SJSA1 (cell line): Measurements from ENCODE around the gene HSD17B10. TPM values are rescaled to one million over a fixed set of nuclear protein-coding genes. Genes with fewer than 3 reads are reported as not detected.
"Not testable (repeated sequence)": the region's sequence is repeated elsewhere in the genome, so short reads cannot be mapped to it uniquely, and the experiment has no call there.

Experiments
- DNase-seq, 2 experiments: peaks; one replicate each; pipeline ENCODE4 v3.0.0-alpha.2; 2015 to 2020; ENCODE audit warnings: low spot score in 2 of 2, low read depth in 1 of 2
- H3K27ac ChIP-seq: fragments of 250-450 bp; sonication (Bioruptor Pico); 2 replicates; pipeline ENCODE4 v1.5.1; 2020; ENCODE audit warnings: mild to moderate bottlenecking, moderate library complexity
- H3K27me3 ChIP-seq: fragments of 250-450 bp; sonication (Bioruptor Pico); replicated peaks from 2 replicates; pipeline ENCODE4 v1.5.1; 2020; ENCODE audit warnings: mild to moderate bottlenecking, moderate library complexity
- H3K36me3 ChIP-seq: fragments of 250-450 bp; sonication (Bioruptor Pico); 2 replicates; pipeline ENCODE4 v1.5.1; 2020; ENCODE audit warnings: mild to moderate bottlenecking
- H3K4me1 ChIP-seq: fragments of 250-450 bp; sonication (Bioruptor Pico); replicated peaks from 2 replicates; pipeline ENCODE4 v1.6.1; 2021; ENCODE audit warnings: mild to moderate bottlenecking
- H3K4me3 ChIP-seq: fragments of 250-450 bp; sonication (Bioruptor Pico); 2 replicates; pipeline ENCODE4 v1.5.1; 2020; ENCODE audit warnings: mild to moderate bottlenecking
- H3K9me3 ChIP-seq: fragments of 250-450 bp; sonication (Bioruptor Pico); replicated peaks from 2 replicates; pipeline ENCODE4 v1.5.1; 2020; ENCODE audit warnings: mild to moderate bottlenecking
- total RNA-seq: library from RNA; depleted of rRNA; stranded (reverse); fragments of >200 nt; shearing (Covaris generic); gene quantifications from 2 replicates; pipeline ENCODE4 v1.2.3, GENCODE V29; 2014; rRNA removed

HSD17B10 gene
- total RNA-seq = 196 and 212 TPM in 2 replicates

- H3K9me3 ChIP-seq = no peaks in the 10 kb centered on the region
- peak; percentile 57 to 85 for DNase-seq
- peak within 1 kb of the TSS; percentile 60 for H3K4me3 ChIP-seq
- no peaks in the 10 kb centered on the region for H3K27me3 ChIP-seq
- no peak within 1 kb of the TSS for H3K27ac ChIP-seq
- peaks cover 4% of the 10 kb centered on the region; the same call in 1 of the 2 replicates for H3K4me1 ChIP-seq
- peaks cover 9% of the 10 kb centered on the region for H3K36me3 ChIP-seq
Measured at GRCh38 chrX:53433651-53434639, at the start of gene HSD17B10. TSS of gene HSD17B10 (minus strand) at chrX:53434370. CDS start at chrX:53434345, 25 bp downstream.

- Histone ChIP-seq H3K4me1 (no peaks in the 10 kb centered on the region), H3K36me3 (no peaks in the 10 kb centered on the region), H3K9me3 (no peaks in the 10 kb centered on the region), H3K4me3 (no peak overlapping the region), H3K27ac (no peak overlapping the region), H3K27me3 (no peaks in the 10 kb centered on the region)
- no peak for DNase-seq
Measured at GRCh38 chrX:53483416-53483815, 49.2 kb upstream of the HSD17B10 start.

- no peak overlapping the region for H3K27ac ChIP-seq
- H3K36me3 ChIP-seq = no peaks in the 10 kb centered on the region
- H3K27me3 ChIP-seq = no peaks in the 10 kb centered on the region
- H3K9me3 ChIP-seq = no peaks in the 10 kb centered on the region
- DNase-seq = peak; percentile 25 to 48
- no peak overlapping the region for H3K4me3 ChIP-seq
- H3K4me1 ChIP-seq = no peaks in the 10 kb centered on the region
Measured at GRCh38 chrX:53481816-53482465, 47.8 kb upstream of the HSD17B10 start.

GRCh38 chrX:53481093-53481492 is 46.9 kb upstream of the HSD17B10 start:
- Histone ChIP-seq H3K9me3 (no peaks in the 10 kb centered on the region), H3K4me1 (no peaks in the 10 kb centered on the region), H3K27ac (no peak overlapping the region), H3K36me3 (no peaks in the 10 kb centered on the region), H3K27me3 (no peaks in the 10 kb centered on the region), H3K4me3 (no peak overlapping the region)
- no peak for DNase-seq

GRCh38 chrX:53479301-53479700 is 45.1 kb upstream of the HSD17B10 start:
- Histone ChIP-seq H3K36me3 (no peaks in the 10 kb centered on the region), H3K9me3 (no peaks in the 10 kb centered on the region), H3K4me1 (no peaks in the 10 kb centered on the region), H3K4me3 (no peak overlapping the region), H3K27me3 (no peaks in the 10 kb centered on the region), H3K27ac (no peak overlapping the region)
- no peak for DNase-seq

GRCh38 chrX:53476371-53476770 is 42.2 kb upstream of the HSD17B10 start:
- Histone ChIP-seq H3K27me3 (no peaks in the 10 kb centered on the region), H3K4me3 (no peak overlapping the region), H3K36me3 (no peaks in the 10 kb centered on the region), H3K4me1 (no peaks in the 10 kb centered on the region), H3K27ac (no peak overlapping the region), H3K9me3 (no peaks in the 10 kb centered on the region)
- DNase-seq = no peak

GRCh38 chrX:53474707-53475106 is 40.5 kb upstream of the HSD17B10 start:
- H3K27ac ChIP-seq = no peak overlapping the region
- H3K9me3 ChIP-seq = no peaks in the 10 kb centered on the region
- no peak for DNase-seq
- H3K4me3 ChIP-seq = no peak overlapping the region
- no peaks in the 10 kb centered on the region for H3K4me1 ChIP-seq
- no peaks in the 10 kb centered on the region for H3K27me3 ChIP-seq
- H3K36me3 ChIP-seq = no peaks in the 10 kb centered on the region

- no peaks in the 10 kb centered on the region for H3K4me1 ChIP-seq
- no peak for DNase-seq
Measured at GRCh38 chrX:53471346-53471745, 37.2 kb upstream of the HSD17B10 start.

GRCh38 chrX:53468659-53469058 is 34.5 kb upstream of the HSD17B10 start:
- not testable (repeated sequence) for H3K27ac ChIP-seq, H3K4me3 ChIP-seq, H3K27me3 ChIP-seq, H3K36me3 ChIP-seq, H3K4me1 ChIP-seq, H3K9me3 ChIP-seq, DNase-seq

More at GRCh38 chrX:53471346-53471745, 37.2 kb upstream of the HSD17B10 start:
- H3K27ac ChIP-seq = no peak overlapping the region
- no peak overlapping the region for H3K4me3 ChIP-seq
- no peaks in the 10 kb centered on the region for H3K9me3 ChIP-seq
- no peaks in the 10 kb centered on the region for H3K36me3 ChIP-seq
- H3K27me3 ChIP-seq = no peaks in the 10 kb centered on the region

- no peak overlapping the region for H3K27ac ChIP-seq
- no peak overlapping the region for H3K4me3 ChIP-seq
- H3K27me3 ChIP-seq = no peaks in the 10 kb centered on the region
- H3K4me1 ChIP-seq = peaks cover 10% of the 10 kb centered on the region
- DNase-seq = no peak
- H3K36me3 ChIP-seq = no peaks in the 10 kb centered on the region
- H3K9me3 ChIP-seq = no peaks in the 10 kb centered on the region
Measured at GRCh38 chrX:53458082-53458481, 23.9 kb upstream of the HSD17B10 start.

- peak in 1 of 2 experiments; percentile 49 for DNase-seq
- no peaks in the 10 kb centered on the region for H3K9me3 ChIP-seq
- H3K36me3 ChIP-seq = no peaks in the 10 kb centered on the region
- no peaks in the 10 kb centered on the region for H3K27me3 ChIP-seq
- H3K4me3 ChIP-seq = no peak overlapping the region
- H3K4me1 ChIP-seq = peaks cover 10% of the 10 kb centered on the region
- peak overlapping the region; percentile 44; the same call in 1 of the 2 replicates for H3K27ac ChIP-seq
Measured at GRCh38 chrX:53456254-53456653, 22.1 kb upstream of the HSD17B10 start.

GRCh38 chrX:53452812-53453211 is 18.6 kb upstream of the HSD17B10 start:
- Histone ChIP-seq H3K27ac (no peak overlapping the region), H3K4me1 (peaks cover 10% of the 10 kb centered on the region), H3K36me3 (no peaks in the 10 kb centered on the region), H3K27me3 (no peaks in the 10 kb centered on the region), H3K4me3 (no peak overlapping the region), H3K9me3 (no peaks in the 10 kb centered on the region)
- DNase-seq = no peak

GRCh38 chrX:53449632-53450031 is 15.5 kb upstream of the HSD17B10 start:
- DNase-seq = no peak
- Histone ChIP-seq H3K27me3 (no peaks in the 10 kb centered on the region), H3K27ac (no peak overlapping the region), H3K9me3 (no peaks in the 10 kb centered on the region), H3K4me1 (no peaks in the 10 kb centered on the region), H3K36me3 (no peaks in the 10 kb centered on the region), H3K4me3 (no peak overlapping the region)

- H3K27ac ChIP-seq = no peak overlapping the region
- no peaks in the 10 kb centered on the region for H3K36me3 ChIP-seq
- no peaks in the 10 kb centered on the region for H3K9me3 ChIP-seq
- no peaks in the 10 kb centered on the region for H3K4me1 ChIP-seq
- no peak overlapping the region for H3K4me3 ChIP-seq
- no peaks in the 10 kb centered on the region for H3K27me3 ChIP-seq
- no peak for DNase-seq
Measured at GRCh38 chrX:53447441-53447840, 13.3 kb upstream of the HSD17B10 start.
